GM12878 (cell line): ENCODE data around the gene LBR.

ENCODE experiments used
- CTCF ChIP-seq, 3 experiments: IDR thresholded peaks in 2 of 3; conservative IDR thresholded peaks in 1 of 3; 2 replicates each; pipeline ENCODE4 v1.5.1; 2011; ENCODE audit warnings: low read depth in 3 of 3, low read length in 3 of 3, mild to moderate bottlenecking in 3 of 3, control low read depth in 2 of 3, moderate library complexity in 2 of 3, inconsistent platforms in 1 of 3, mixed read lengths in 1 of 3; ENCODE audit not compliant: control insufficient read depth in 2 of 3, insufficient read depth in 1 of 3; ENCODE audit errors: extremely low read depth in 1 of 3
- HDAC6 ChIP-seq: fragments of 200-600 bp; sonication (generic); IDR thresholded peaks from one replicate; pipeline ENCODE4 v1.8.0; 2017; ENCODE audit warnings: antibody characterized with exemption; ENCODE audit not compliant: unreplicated experiment
- RBBP5 ChIP-seq: fragments of 200-600 bp; sonication (generic); conservative IDR thresholded peaks from 2 replicates; pipeline ENCODE4 v1.6.1; 2016

- TF ChIP-seq CTCF (IDR thresholded peaks at IDR 0.05 in 2 of 3, conservative IDR thresholded peaks at IDR 0.05 in 1 of 3; ENCODE audit: control insufficient read depth in 2 of 3, extremely low read depth in 1 of 3, insufficient read depth in 1 of 3, low read depth in 3 of 3, low read length in 3 of 3) (no peak), RBBP5 (no peak), HDAC6 (no peak)
Observed at GRCh38 chr1:225465793-225466517, 38.1 kb upstream of the LBR start.
